ENCODE results near the gene KLF1. TPM values are rescaled to one million over a fixed set of nuclear protein-coding genes. Genes with fewer than 3 reads are reported as not detected.

Gene KLF1
- total RNA-seq, 2 experiments from 2014 or later: 0.16 TPM; not detected in 1

DNA sequence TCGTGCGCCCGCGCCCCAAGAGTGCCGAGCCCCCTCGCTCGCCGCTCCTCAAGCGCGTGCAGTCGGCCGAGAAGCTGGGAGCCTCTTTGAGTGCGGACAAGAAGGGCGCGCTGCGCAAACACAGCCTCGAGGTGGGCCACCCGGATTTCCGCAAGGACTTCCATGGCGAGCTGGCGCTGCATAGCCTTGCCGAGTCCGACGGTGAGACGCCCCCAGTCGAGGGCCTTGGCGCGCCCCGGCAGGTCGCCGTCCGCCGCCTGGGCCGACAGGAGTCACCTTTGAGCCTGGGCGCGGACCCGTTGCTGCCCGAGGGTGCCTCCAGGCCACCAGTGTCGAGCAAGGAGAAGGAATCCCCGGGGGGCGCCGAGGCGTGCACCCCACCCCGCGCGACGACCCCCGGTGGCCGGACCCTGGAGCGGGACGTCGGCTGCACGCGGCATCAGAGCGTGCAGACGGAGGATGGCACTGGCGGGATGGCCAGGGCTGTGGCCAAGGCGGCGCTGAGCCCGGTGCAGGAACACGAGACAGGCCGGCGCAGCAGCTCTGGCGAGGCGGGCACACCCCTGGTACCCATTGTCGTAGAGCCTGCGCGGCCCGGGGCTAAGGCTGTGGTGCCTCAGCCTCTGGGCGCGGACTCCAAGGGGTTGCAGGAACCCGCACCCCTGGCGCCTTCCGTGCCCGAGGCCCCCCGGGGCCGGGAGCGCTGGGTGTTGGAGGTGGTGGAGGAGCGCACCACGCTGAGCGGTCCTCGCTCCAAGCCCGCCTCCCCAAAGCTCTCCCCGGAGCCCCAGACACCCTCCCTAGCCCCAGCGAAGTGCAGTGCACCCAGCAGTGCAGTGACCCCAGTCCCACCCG, 12.9 kb downstream of the KLF1 start:
- no peak overlapping the region for H3K27ac ChIP-seq (ENCODE audit: low read depth, low read length, poor library complexity, severe bottlenecking)
- H3K9me3 ChIP-seq (ENCODE audit: low read length): no peaks in the 10 kb centered on the region
- TF ChIP-seq EZH2phosphoT487 (IDR thresholded peaks at IDR 0.05; ENCODE audit: borderline replicate concordance, low read depth, low read length): no peak
- TF ChIP-seq, protein P1, sequence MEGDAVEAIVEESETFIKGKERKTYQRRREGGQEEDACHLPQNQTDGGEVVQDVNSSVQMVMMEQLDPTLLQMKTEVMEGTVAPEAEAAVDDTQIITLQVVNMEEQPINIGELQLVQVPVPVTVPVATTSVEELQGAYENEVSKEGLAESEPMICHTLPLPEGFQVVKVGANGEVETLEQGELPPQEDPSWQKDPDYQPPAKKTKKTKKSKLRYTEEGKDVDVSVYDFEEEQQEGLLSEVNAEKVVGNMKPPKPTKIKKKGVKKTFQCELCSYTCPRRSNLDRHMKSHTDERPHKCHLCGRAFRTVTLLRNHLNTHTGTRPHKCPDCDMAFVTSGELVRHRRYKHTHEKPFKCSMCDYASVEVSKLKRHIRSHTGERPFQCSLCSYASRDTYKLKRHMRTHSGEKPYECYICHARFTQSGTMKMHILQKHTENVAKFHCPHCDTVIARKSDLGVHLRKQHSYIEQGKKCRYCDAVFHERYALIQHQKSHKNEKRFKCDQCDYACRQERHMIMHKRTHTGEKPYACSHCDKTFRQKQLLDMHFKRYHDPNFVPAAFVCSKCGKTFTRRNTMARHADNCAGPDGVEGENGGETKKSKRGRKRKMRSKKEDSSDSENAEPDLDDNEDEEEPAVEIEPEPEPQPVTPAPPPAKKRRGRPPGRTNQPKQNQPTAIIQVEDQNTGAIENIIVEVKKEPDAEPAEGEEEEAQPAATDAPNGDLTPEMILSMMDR (conservative IDR thresholded peaks at IDR 0.05; ENCODE audit: low read length): no peak
- CTCF ChIA-PET (ENCODE audit: unreplicated experiment): no interaction called here
- no peak overlapping the region for H3K4me3 ChIP-seq (ENCODE audit: low read depth, low read length, poor library complexity, severe bottlenecking)
- H3K4me2 ChIP-seq (ENCODE audit: low read length): no peak overlapping the region
- no peak overlapping the region for H2AFZ ChIP-seq (ENCODE audit: low read length)
- H3K4me1 ChIP-seq (ENCODE audit: insufficient read depth, low read length, poor library complexity, severe bottlenecking): no peaks in the 10 kb centered on the region
- H3K9me2 ChIP-seq (ENCODE audit: insufficient read depth, low read length): no peaks in the 10 kb centered on the region
- peaks cover 34% of the 10 kb centered on the region for H3K36me3 ChIP-seq (ENCODE audit: insufficient read depth, low read length)
- POLR2A ChIA-PET: no interaction called here
- intact Hi-C loops (cut with micrococcal nuclease; ENCODE audit: unreplicated experiment): no loop called here
- H3K79me2 ChIP-seq (ENCODE audit: insufficient read depth, low read depth, low read length): no peaks in the 10 kb centered on the region
- no peaks in the 10 kb centered on the region for H4K20me1 ChIP-seq (ENCODE audit: insufficient read depth, low read length)
- BruUV-seq (replicated peaks): no TSS peak
- no peak for DNase-seq (ENCODE audit: low spot score)

DNA sequence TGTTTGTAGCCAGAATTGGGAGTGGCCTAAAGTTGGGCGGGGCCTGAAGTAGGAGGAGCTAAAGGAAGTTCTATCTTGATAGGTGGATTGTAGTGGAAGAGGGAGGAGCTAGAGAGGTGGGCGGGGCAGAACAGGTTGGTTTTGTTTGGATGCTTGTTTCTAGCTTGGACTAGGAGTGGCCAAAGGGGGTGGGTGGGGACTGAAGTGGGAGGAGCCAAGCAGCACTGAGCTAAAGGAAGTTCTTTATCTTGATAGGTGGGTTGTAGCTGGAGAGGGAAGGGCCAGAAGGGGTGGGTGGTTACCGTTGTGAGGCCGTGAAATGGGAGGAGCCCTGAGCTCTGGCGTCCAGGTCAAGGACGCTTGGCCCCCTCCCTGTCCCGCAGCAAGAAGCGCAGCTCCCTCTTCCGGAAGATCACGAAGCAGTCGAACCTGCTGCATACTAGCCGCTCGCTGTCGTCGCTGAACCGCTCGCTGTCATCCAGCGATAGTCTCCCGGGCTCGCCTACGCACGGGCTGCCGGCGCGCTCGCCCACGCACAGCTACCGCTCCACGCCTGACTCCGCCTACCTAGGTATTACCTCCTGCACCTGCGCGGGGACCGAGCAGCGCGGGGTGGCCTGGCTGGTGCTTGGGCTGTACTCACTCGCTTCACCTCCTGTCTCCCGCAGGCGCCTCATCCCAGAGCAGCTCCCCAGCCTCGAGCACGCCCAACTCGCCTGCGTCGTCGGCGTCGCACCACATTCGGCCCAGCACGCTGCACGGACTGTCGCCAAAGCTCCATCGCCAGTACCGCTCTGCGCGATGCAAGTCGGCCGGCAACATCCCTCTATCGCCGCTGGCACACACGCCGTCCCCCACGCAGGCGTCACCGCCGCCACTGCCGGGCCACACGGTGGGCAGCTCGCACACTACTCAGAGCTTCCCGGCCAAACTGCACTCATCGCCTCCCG, 13.8 kb downstream of the KLF1 start:
- Histone ChIP-seq H3K79me2 (ENCODE audit: insufficient read depth, low read depth, low read length) (no peaks in the 10 kb centered on the region), H3K27ac (ENCODE audit: low read depth, low read length, poor library complexity, severe bottlenecking) (no peak overlapping the region), H3K9me2 (ENCODE audit: insufficient read depth, low read length) (no peaks in the 10 kb centered on the region), H2AFZ (ENCODE audit: low read length) (no peak overlapping the region), H3K4me1 (ENCODE audit: insufficient read depth, low read length, poor library complexity, severe bottlenecking) (no peaks in the 10 kb centered on the region), H3K4me3 (ENCODE audit: low read depth, low read length, poor library complexity, severe bottlenecking) (no peak overlapping the region), H3K36me3 (ENCODE audit: insufficient read depth, low read length) (peaks cover 31% of the 10 kb centered on the region), H4K20me1 (ENCODE audit: insufficient read depth, low read length) (no peaks in the 10 kb centered on the region), H3K9me3 (ENCODE audit: low read length) (no peaks in the 10 kb centered on the region), H3K4me2 (ENCODE audit: low read length) (no peak overlapping the region)
- POLR2A ChIA-PET: interaction anchor here (0.6 to 1.3 kb wide), 6 partner anchors 9 to 284 kb away, joined by 3 to 9 read pairs (median 3); no protein-coding TSS in a partner anchor
- TF ChIP-seq EZH2phosphoT487 (IDR thresholded peaks at IDR 0.05; ENCODE audit: borderline replicate concordance, low read depth, low read length): no peak
- TF ChIP-seq, protein P1 (conservative IDR thresholded peaks at IDR 0.05; ENCODE audit: low read length): no peak
- intact Hi-C loops (cut with micrococcal nuclease; ENCODE audit: unreplicated experiment): no loop called here
- no TSS peak for BruUV-seq (replicated peaks)
- CTCF ChIA-PET (ENCODE audit: unreplicated experiment): interaction anchor here (0.6 kb wide), 2 partner anchors 7 to 55 kb away, joined by 3 read pairs; no protein-coding TSS in a partner anchor
- DNase-seq (ENCODE audit: low spot score): peak; percentile 74

Measured in OCI-LY7 (cell line).